Lower leg skin (tissue), 3 donors: ENCODE results near the gene PRCC.

ENCODE experiments used
- CTCF ChIP-seq, 3 donors: fragments of 450-650 bp; IDR thresholded peaks; one replicate each; pipeline ENCODE4 v1.5.1; 2016; ENCODE audit warnings: antibody characterized with exemption in 3 of 3, mild to moderate bottlenecking in 3 of 3, moderate library complexity in 2 of 3
- POLR2A ChIP-seq, 2 donors: fragments of 450-650 bp; IDR thresholded peaks; one replicate each; pipeline ENCODE4 v1.6.1; 2016 to 2017; ENCODE audit warnings: antibody characterized with exemption in 2 of 2, mild to moderate bottlenecking in 1 of 2, moderate library complexity in 1 of 2

GRCh38 chr1:156738407-156738806 lies 28.9 kb upstream of the PRCC start:
- TF ChIP-seq CTCF (IDR thresholded peaks at IDR 0.05) (no peak), POLR2A (IDR thresholded peaks at IDR 0.05) (no peak)
